Endothelial cell of umbilical vein (primary cell): ENCODE data around the gene RHOH. TPM values are rescaled to one million over a fixed set of nuclear protein-coding genes. Genes with fewer than 3 reads are reported as not detected.

Source experiments
- BruUV-seq: library from RNA; stranded (reverse); fragments of 400-500 nt; replicated peaks from 2 replicates; lab custom pipeline; 2021; lab: Mats Ljungman, UMichigan
- CTCF ChIA-PET: fragments of 300-600, 350-600 bp; sonication (Branson Sonifier 250); formaldehyde crosslinking; loops from one replicate; lab custom pipeline; 2021; ENCODE audit warnings: antibody characterized with exemption, inconsistent platforms; lab: Charles Lee
- POLR2A ChIA-PET: fragments of 300-600, 350-600 bp; sonication (Branson Sonifier 250); formaldehyde crosslinking; loops from one replicate; lab custom pipeline; 2021; ENCODE audit warnings: antibody characterized with exemption, inconsistent platforms; lab: Charles Lee
- DNase-seq: peaks from one replicate; pipeline ENCODE4 v3.0.0-alpha.2; 2011; ENCODE audit warnings: low read depth, low spot score
- FAIRE-seq: peaks from 2 replicates; lab custom pipeline; 2011; peaks lifted over from hg19 to GRCh38; lab: Jason Lieb, UNC
- H2AFZ ChIP-seq: 2 replicates; pipeline ENCODE4 v1.6.0; 2012; ENCODE audit warnings: low read depth, low read length, control low read depth, inconsistent platforms
- H3K27ac ChIP-seq: 2 replicates; pipeline ENCODE4 v1.5.1; 2011; ENCODE audit warnings: low read depth, mild to moderate bottlenecking, control low read depth, low read length, moderate library complexity; ENCODE audit not compliant: insufficient read depth
- H3K27me3 ChIP-seq, 2 experiments: 2 replicates each; pipeline versions ENCODE4 v1.6.0 to v1.6.1; 2011; ENCODE audit warnings: low read length in 2 of 2, mixed read lengths in 1 of 2; ENCODE audit not compliant: control insufficient read depth in 2 of 2, insufficient read depth in 2 of 2
- H3K36me3 ChIP-seq, 2 experiments: 2 replicates in 1 of 2; 3 replicates in 1 of 2; pipeline ENCODE4 v1.5.1; 2011; ENCODE audit warnings: low read length in 2 of 2, mild to moderate bottlenecking in 1 of 2, moderate library complexity in 1 of 2; ENCODE audit not compliant: control insufficient read depth in 2 of 2, insufficient read depth in 2 of 2; ENCODE audit errors: extremely low read depth in 1 of 2
- H3K4me1 ChIP-seq: 3 replicates; pipeline ENCODE4 v1.5.1; 2011; ENCODE audit warnings: mild to moderate bottlenecking, low read length; ENCODE audit not compliant: control insufficient read depth, insufficient read depth; ENCODE audit errors: extremely low read depth
- H3K4me2 ChIP-seq: 2 replicates; pipeline ENCODE4 v1.6.1; 2011; ENCODE audit warnings: low read length, control low read depth, mixed read lengths; ENCODE audit not compliant: insufficient read depth
- H3K4me3 ChIP-seq, 3 experiments: fragments of 200-600 bp in 1 of 3; sonication (generic), shearing (Covaris generic) in 1 of 3; replicated peaks in 1 of 3; 2 replicates each; pipeline ENCODE4 v1.5.1; 2011 to 2016; ENCODE audit warnings: control low read depth in 3 of 3, low read length in 3 of 3, mild to moderate bottlenecking in 2 of 3, inconsistent platforms in 1 of 3, low read depth in 1 of 3, moderate library complexity in 1 of 3; ENCODE audit not compliant: insufficient read depth in 1 of 3
- H3K79me2 ChIP-seq: 2 replicates; pipeline ENCODE4 v1.6.0; 2012; ENCODE audit warnings: low read length, inconsistent platforms; ENCODE audit not compliant: control insufficient read depth, insufficient read depth
- H3K9ac ChIP-seq: replicated peaks from 2 replicates; pipeline ENCODE3; 2011; ENCODE audit warnings: low read length, control low read depth; ENCODE audit not compliant: insufficient read depth; ENCODE audit errors: extremely low read depth
- H3K9me1 ChIP-seq: replicated peaks from 3 replicates; pipeline ENCODE4 v1.6.0; 2011; ENCODE audit warnings: mild to moderate bottlenecking, low read length; ENCODE audit not compliant: control insufficient read depth, insufficient read depth; ENCODE audit errors: extremely low read depth
- H3K9me3 ChIP-seq: replicated peaks from 2 replicates; pipeline ENCODE4 v1.5.1; 2012; ENCODE audit warnings: low read length, inconsistent platforms; ENCODE audit not compliant: control insufficient read depth, insufficient read depth
- H4K20me1 ChIP-seq: replicated peaks from 2 replicates; pipeline ENCODE3; 2011; ENCODE audit warnings: mild to moderate bottlenecking, low read length; ENCODE audit not compliant: control insufficient read depth, insufficient read depth; ENCODE audit errors: extremely low read depth
- EZH2 ChIP-seq: IDR thresholded peaks from 2 replicates; pipeline ENCODE4 v1.6.1; 2012; ENCODE audit warnings: borderline replicate concordance, low read depth, mild to moderate bottlenecking, moderate library complexity, low read length, inconsistent platforms; ENCODE audit not compliant: severe bottlenecking
- FOS ChIP-seq: IDR thresholded peaks from 2 replicates; pipeline ENCODE4 v1.6.1; 2011; ENCODE audit warnings: mild to moderate bottlenecking, low read length, moderate library complexity, borderline replicate concordance; ENCODE audit not compliant: insufficient read depth
- GATA2 ChIP-seq: IDR thresholded peaks from 2 replicates; pipeline ENCODE4 v1.7.0; 2011; ENCODE audit warnings: low read depth, mild to moderate bottlenecking, moderate library complexity, mixed read lengths, low read length; ENCODE audit not compliant: insufficient read length, insufficient read depth
- JUN ChIP-seq: IDR thresholded peaks from 2 replicates; pipeline ENCODE4 v1.6.1; 2011; ENCODE audit warnings: borderline replicate concordance, low read depth; ENCODE audit not compliant: insufficient read length, insufficient read depth
- MYC ChIP-seq: IDR thresholded peaks from one replicate; pipeline ENCODE4 v1.6.1; 2011; ENCODE audit warnings: mild to moderate bottlenecking, low read depth, low read length
- POLR2A ChIP-seq: IDR thresholded peaks from 2 replicates; pipeline ENCODE4 v1.6.1; 2012; ENCODE audit warnings: low read depth, mild to moderate bottlenecking, control low read depth, low read length
- POLR2AphosphoS5 ChIP-seq: IDR thresholded peaks from 2 replicates; pipeline ENCODE4 v1.6.1; 2012; ENCODE audit warnings: low read depth, mild to moderate bottlenecking, control low read depth, low read length, moderate library complexity; ENCODE audit not compliant: insufficient read depth
- dilution Hi-C: fragments of 300-500 bp; cut with MboI; formaldehyde crosslinking; loops from one replicate; pipeline ENCODE4 v1.15.0; 2019; ENCODE audit warnings: low sequenced_read_pairs; ENCODE audit not compliant: extremely low pct_ligation_motif_present
- intact Hi-C: fragments of 100-400 bp; cut with micrococcal nuclease; formaldehyde crosslinking; loops from one replicate; pipeline ENCODE4 v1.10.0; 2022
- polyA plus RNA-seq, 4 experiments: library from polyadenylated mRNA; depleted of rRNA in 3 of 4; stranded (reverse) in 3 of 4; unstranded in 1 of 4; fragments of >200 nt; gene quantifications; 2 replicates each; pipeline versions ENCODE4 v1.2.1 to v1.2.3, GENCODE V29; 2011 to 2012; ENCODE audit warnings: missing spikeins in 1 of 4
- total RNA-seq: library from RNA; stranded (reverse); gene quantifications from 2 replicates; pipeline ENCODE4 v1.2.3, GENCODE V29; 2021
- TF ChIP-seq, protein P1 (sequence below): IDR thresholded peaks from 2 replicates; pipeline ENCODE4 v1.6.1; 2011; ENCODE audit not compliant: insufficient read depth, insufficient read length
- TF ChIP-seq, protein P2 (sequence below), 2 donors: IDR thresholded peaks; 1 replicate in 1 of 2; 2 replicates in 1 of 2; pipeline ENCODE4 v1.5.1; 2011; ENCODE audit warnings: low read length in 2 of 2, mild to moderate bottlenecking in 2 of 2, moderate library complexity in 2 of 2, control low read depth in 1 of 2, inconsistent platforms in 1 of 2, low read depth in 1 of 2; ENCODE audit not compliant: insufficient read depth in 1 of 2; ENCODE audit errors: extremely low read depth in 1 of 2

Gene RHOH
- total and polyA plus RNA-seq, 2 donors (not counting 3 experiments of a cell fraction or from before 2014, with no cell fraction given): not detected

DNA sequence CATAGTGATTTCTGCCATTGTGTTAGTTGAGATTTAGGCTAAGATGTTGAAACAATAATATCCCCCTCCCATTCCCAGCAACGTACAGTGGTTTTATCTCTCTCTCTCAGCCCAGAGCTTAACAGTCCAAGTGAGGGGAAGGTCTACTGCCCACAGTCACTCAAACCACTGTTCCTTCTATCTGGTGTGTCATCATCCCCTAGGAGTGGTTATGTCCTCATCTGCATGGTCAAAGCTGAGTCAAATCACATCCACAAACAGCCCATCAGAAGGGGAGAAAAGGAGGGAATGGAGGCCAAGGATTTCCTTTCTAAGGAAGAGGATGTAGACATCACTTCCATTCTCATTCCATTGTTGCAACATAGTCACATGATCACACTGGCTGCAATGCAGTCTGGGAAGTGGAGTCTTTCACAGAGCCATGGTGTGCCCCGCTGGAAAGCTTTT lies 95.5 kb downstream of the RHOH start:
- peaks cover 0 to 2% of the 10 kb centered on the region in 2 experiments for H3K27me3 ChIP-seq
- no peak overlapping the region for H3K27ac ChIP-seq
- dilution Hi-C loops: no loop called here
- H3K36me3 ChIP-seq: no peaks in the 10 kb centered on the region
- intact Hi-C loops: no loop called here
- no peak overlapping the region for H3K4me2 ChIP-seq
- ChIA-PET CTCF (interaction anchor here (1.3 to 1.9 kb wide), 3 partner anchors 14 to 33 kb away, joined by 3 to 6 read pairs (median 6); no protein-coding TSS in a partner anchor), POLR2A (no interaction called here)
- H4K20me1 ChIP-seq: no peaks in the 10 kb centered on the region
- H3K9ac ChIP-seq: no peak overlapping the region
- FAIRE-seq (peak; percentile 75), DNase-seq (peak; percentile 15)
- no peaks in the 10 kb centered on the region for H3K4me1 ChIP-seq
- peak overlapping the region; percentile 43 for H2AFZ ChIP-seq
- no peaks in the 10 kb centered on the region for H3K9me1 ChIP-seq
- H3K79me2 ChIP-seq: no peaks in the 10 kb centered on the region
- peaks cover 2% of the 10 kb centered on the region for H3K9me3 ChIP-seq
- no peak overlapping the region for H3K4me3 ChIP-seq
- BruUV-seq: no TSS peak
- TF ChIP-seq, protein P1, sequence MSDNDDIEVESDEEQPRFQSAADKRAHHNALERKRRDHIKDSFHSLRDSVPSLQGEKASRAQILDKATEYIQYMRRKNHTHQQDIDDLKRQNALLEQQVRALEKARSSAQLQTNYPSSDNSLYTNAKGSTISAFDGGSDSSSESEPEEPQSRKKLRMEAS: no peak
- TF ChIP-seq EZH2: no peak
- TF ChIP-seq FOS: peak; percentile 16
- TF ChIP-seq MYC: no peak

DNA sequence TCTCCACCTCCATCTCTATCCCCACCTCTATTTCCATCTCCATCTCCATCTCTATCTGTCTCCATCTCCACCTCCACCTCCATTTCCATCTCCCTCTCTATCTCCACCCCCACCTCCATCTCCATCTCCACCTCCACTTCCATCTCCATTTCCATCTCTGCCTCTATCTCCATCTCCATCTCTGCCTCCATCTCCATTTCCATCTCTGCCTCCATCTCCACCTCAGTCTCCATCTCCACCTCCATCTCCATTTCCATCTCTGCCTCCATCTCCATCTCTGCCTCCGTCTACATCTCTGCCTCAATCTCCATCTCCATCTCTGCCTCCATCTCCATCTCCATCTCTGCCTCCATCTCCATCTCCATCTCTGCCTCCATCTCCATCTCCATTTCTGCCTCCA lies 97.5 kb downstream of the RHOH start:
- Histone ChIP-seq H3K9ac (no peak overlapping the region), H3K27me3 (peaks cover 0 to 2% of the 10 kb centered on the region in 2 experiments), H3K4me1 (no peaks in the 10 kb centered on the region), H4K20me1 (no peaks in the 10 kb centered on the region), H3K9me1 (no peaks in the 10 kb centered on the region), H3K9me3 (peaks cover 2% of the 10 kb centered on the region), H3K4me2 (no peak overlapping the region), H3K27ac (no peak overlapping the region), H2AFZ (no peak overlapping the region), H3K79me2 (no peaks in the 10 kb centered on the region), H3K36me3 (no peaks in the 10 kb centered on the region), H3K4me3 (no peak overlapping the region)
- no TSS peak for BruUV-seq
- POLR2A ChIA-PET: no interaction called here
- DNase-seq (no peak), FAIRE-seq (no peak)
- TF ChIP-seq FOS: no peak
- TF ChIP-seq, protein P1: no peak
- TF ChIP-seq MYC: no peak
- TF ChIP-seq, protein P2, sequence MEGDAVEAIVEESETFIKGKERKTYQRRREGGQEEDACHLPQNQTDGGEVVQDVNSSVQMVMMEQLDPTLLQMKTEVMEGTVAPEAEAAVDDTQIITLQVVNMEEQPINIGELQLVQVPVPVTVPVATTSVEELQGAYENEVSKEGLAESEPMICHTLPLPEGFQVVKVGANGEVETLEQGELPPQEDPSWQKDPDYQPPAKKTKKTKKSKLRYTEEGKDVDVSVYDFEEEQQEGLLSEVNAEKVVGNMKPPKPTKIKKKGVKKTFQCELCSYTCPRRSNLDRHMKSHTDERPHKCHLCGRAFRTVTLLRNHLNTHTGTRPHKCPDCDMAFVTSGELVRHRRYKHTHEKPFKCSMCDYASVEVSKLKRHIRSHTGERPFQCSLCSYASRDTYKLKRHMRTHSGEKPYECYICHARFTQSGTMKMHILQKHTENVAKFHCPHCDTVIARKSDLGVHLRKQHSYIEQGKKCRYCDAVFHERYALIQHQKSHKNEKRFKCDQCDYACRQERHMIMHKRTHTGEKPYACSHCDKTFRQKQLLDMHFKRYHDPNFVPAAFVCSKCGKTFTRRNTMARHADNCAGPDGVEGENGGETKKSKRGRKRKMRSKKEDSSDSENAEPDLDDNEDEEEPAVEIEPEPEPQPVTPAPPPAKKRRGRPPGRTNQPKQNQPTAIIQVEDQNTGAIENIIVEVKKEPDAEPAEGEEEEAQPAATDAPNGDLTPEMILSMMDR (IDR thresholded peaks at IDR 0.05; ENCODE audit: extremely low read depth in 1 of 2, insufficient read depth in 1 of 2, low read depth in 1 of 2, low read length in 2 of 2): no peak
- no peak for TF ChIP-seq JUN
- no peak for TF ChIP-seq GATA2
- no peak for TF ChIP-seq EZH2
- TF ChIP-seq POLR2A: no peak
- no peak for TF ChIP-seq POLR2AphosphoS5
- intact Hi-C loops: no loop called here
- dilution Hi-C loops: no loop called here
- CTCF ChIA-PET: no interaction called here
